Measurements from ENCODE around the gene KAZN. TPM values are rescaled to one million over a fixed set of nuclear protein-coding genes. Genes with fewer than 3 reads are reported as not detected.

The KAZN gene
- total RNA-seq, 2 donors from 2014 or later, result 3.4 to 12.2 TPM

DNA sequence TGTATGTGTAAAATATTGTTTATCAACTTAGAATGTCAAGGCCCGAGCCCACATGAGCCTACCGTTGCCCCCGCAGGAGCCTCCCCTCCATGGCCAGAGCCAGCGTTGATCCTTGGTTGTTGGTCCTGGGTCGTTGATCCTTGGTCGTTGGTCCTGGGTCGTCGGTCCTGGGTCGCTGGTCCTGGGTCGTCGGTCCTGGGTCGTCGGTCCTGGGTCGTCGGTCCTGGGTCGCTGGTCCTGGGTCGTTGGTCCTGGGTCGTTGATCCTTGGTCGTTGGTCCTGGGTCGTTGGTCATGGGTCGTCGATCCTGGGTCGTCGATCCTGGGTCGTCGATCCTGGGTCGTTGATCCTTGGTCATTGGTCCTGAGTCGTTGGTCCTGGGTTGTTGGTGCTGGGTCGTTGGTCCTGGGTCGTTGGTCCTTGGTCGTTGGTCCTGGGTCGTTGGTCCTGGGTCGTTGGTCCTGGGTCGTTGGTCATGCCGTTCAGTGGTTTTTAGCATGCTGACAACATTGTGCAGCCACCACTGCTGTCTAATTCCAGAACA, 450.0 kb downstream of the KAZN start:
- Histone ChIP-seq H3K27me3 (no peaks in the 10 kb centered on the region), H3K4me3 (no peak overlapping the region), H3K4me1 (no peaks in the 10 kb centered on the region), H3K27ac (no peak overlapping the region), H3K9me3 (no peaks in the 10 kb centered on the region), H3K36me3 (replicated peaks in 1 of 2; ENCODE audit: insufficient read depth in 1 of 2, low read depth in 2 of 2) (no peaks in the 10 kb centered on the region)
- TF ChIP-seq, protein P1, sequence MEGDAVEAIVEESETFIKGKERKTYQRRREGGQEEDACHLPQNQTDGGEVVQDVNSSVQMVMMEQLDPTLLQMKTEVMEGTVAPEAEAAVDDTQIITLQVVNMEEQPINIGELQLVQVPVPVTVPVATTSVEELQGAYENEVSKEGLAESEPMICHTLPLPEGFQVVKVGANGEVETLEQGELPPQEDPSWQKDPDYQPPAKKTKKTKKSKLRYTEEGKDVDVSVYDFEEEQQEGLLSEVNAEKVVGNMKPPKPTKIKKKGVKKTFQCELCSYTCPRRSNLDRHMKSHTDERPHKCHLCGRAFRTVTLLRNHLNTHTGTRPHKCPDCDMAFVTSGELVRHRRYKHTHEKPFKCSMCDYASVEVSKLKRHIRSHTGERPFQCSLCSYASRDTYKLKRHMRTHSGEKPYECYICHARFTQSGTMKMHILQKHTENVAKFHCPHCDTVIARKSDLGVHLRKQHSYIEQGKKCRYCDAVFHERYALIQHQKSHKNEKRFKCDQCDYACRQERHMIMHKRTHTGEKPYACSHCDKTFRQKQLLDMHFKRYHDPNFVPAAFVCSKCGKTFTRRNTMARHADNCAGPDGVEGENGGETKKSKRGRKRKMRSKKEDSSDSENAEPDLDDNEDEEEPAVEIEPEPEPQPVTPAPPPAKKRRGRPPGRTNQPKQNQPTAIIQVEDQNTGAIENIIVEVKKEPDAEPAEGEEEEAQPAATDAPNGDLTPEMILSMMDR (IDR thresholded peaks at IDR 0.05), result no peak
- TF ChIP-seq POLR2A (IDR thresholded peaks at IDR 0.05), result no peak
- ATAC-seq (no peak), DNase-seq (no peak)
- intact Hi-C loops (cut with DNase I), result no loop called here
- WGBS, 2 donors, result 78 to 85% methylated on average over 33 to 35 of the region's 35 CpGs

GRCh38 chr1:15049067-15049466, 450.6 kb downstream of the KAZN start:
- DNase-seq (no peak), ATAC-seq (no peak)
- no peaks in the 10 kb centered on the region for H3K4me1 ChIP-seq
- intact Hi-C loops (cut with DNase I), result no loop called here
- 86 to 89% methylated on average over 5 to 13 of the region's 13 CpGs for WGBS, 2 donors
- H3K4me3 ChIP-seq, result no peak overlapping the region
- no peaks in the 10 kb centered on the region for H3K36me3 ChIP-seq (replicated peaks in 1 of 2; ENCODE audit: insufficient read depth in 1 of 2, low read depth in 2 of 2)
- no peak overlapping the region for H3K27ac ChIP-seq
- H3K9me3 ChIP-seq, result no peaks in the 10 kb centered on the region
- H3K27me3 ChIP-seq, result no peaks in the 10 kb centered on the region
- no peak for TF ChIP-seq POLR2A (IDR thresholded peaks at IDR 0.05)
- TF ChIP-seq, protein P1 (IDR thresholded peaks at IDR 0.05), result no peak

DNA sequence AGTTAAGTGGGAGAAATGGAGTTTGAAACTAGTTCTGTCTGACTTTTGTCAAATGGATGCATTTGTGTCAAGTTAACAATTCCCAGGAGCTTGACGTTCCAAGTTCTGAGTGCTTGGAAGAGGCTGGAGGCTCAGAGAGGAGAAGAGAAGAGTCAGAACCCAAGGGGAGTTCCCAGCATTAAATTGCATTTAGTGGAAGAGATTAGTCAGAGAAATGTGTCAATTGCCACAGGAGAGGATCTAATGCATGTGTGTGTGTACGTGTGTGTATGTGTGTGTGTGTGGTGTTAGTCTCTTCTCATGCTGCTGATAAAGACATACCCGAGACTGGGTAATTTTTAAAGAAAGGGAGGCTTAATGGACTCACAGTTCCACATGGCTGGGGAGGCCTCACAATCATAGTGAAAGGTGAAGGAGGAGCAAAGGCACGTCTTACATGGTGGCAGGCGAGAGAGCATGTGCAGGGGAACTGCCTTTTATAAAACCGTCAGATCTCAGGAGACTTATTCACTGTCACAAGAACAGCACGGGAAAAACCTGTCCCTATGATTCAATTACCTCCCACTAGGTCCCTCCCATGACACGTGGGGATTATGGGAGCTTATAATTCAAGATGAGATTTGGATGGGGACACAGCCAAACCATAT, 453.5 kb downstream of the KAZN start:
- ATAC-seq (no peak), DNase-seq (no peak)
- Histone ChIP-seq H3K4me3 (no peak overlapping the region), H3K36me3 (replicated peaks in 1 of 2; ENCODE audit: insufficient read depth in 1 of 2, low read depth in 2 of 2) (no peaks in the 10 kb centered on the region), H3K4me1 (no peaks in the 10 kb centered on the region), H3K9me3 (no peaks in the 10 kb centered on the region), H3K27me3 (no peaks in the 10 kb centered on the region), H3K27ac (no peak overlapping the region)
- 77 to 83% methylated on average over 8 of the region's 8 CpGs for WGBS, 2 donors
- intact Hi-C loops (cut with DNase I), result no loop called here
- TF ChIP-seq POLR2A (IDR thresholded peaks at IDR 0.05), result no peak
- TF ChIP-seq, protein P1 (IDR thresholded peaks at IDR 0.05), result no peak

- Histone ChIP-seq H3K27me3 (no peaks in the 10 kb centered on the region), H3K9me3 (no peaks in the 10 kb centered on the region), H3K4me1 (no peaks in the 10 kb centered on the region), H3K36me3 (replicated peaks in 1 of 2; ENCODE audit: insufficient read depth in 1 of 2, low read depth in 2 of 2) (no peaks in the 10 kb centered on the region), H3K27ac (no peak overlapping the region), H3K4me3 (no peak overlapping the region)
- intact Hi-C loops (cut with DNase I), result no loop called here
- DNase-seq, result no peak
- WGBS, 2 donors, result 74 to 88% methylated on average over 5 to 9 of the region's 9 CpGs
- ATAC-seq, result no peak
- no peak for TF ChIP-seq POLR2A (IDR thresholded peaks at IDR 0.05)
- TF ChIP-seq, protein P1 (IDR thresholded peaks at IDR 0.05), result no peak
Observed at GRCh38 chr1:15053153-15053552, 454.7 kb downstream of the KAZN start.

All from body of pancreas (tissue), 4 donors.